HUES64 (cell line): ENCODE results near the gene PATL1. TPM values are rescaled to one million over a fixed set of nuclear protein-coding genes. Genes with fewer than 3 reads are reported as not detected.
"Not testable (repeated sequence)": the region's sequence is repeated elsewhere in the genome, so short reads cannot be mapped to it uniquely, and the experiment has no call there.

ENCODE experiments used
- H3K27ac ChIP-seq: 2 replicates; pipeline ENCODE4 v1.7.0; 2013; ENCODE audit warnings: low read depth, low read length, inconsistent platforms
- H3K27me3 ChIP-seq: 2 replicates; pipeline ENCODE4 v1.6.1; 2013; ENCODE audit warnings: mild to moderate bottlenecking, low read length; ENCODE audit not compliant: insufficient read depth
- H3K36me3 ChIP-seq: 2 replicates; pipeline ENCODE4 v1.6.1; 2013; ENCODE audit warnings: mild to moderate bottlenecking, low read length; ENCODE audit not compliant: insufficient read depth
- H3K4me1 ChIP-seq: 2 replicates; pipeline ENCODE4 v1.6.1; 2013; ENCODE audit warnings: mild to moderate bottlenecking, low read length, moderate library complexity; ENCODE audit not compliant: insufficient read depth
- H3K4me3 ChIP-seq: 2 replicates; pipeline ENCODE4 v1.5.1; 2013; ENCODE audit warnings: mild to moderate bottlenecking, low read length, moderate library complexity
- H3K9ac ChIP-seq: 2 replicates; pipeline ENCODE4 v1.6.1; 2013; ENCODE audit warnings: mild to moderate bottlenecking, low read depth, low read length
- H3K9me3 ChIP-seq: 2 replicates; pipeline ENCODE4 v1.6.1; 2013; ENCODE audit warnings: low read depth, low read length; ENCODE audit not compliant: insufficient read depth
- WGBS: fragments of 150-250, 120-280 bp; methylation state at CpG from one replicate; pipeline ENCODE4 v1.1.7; 2013; ENCODE audit warnings: missing lambda C conversion rate; 5-methylcytosine and 5-hydroxymethylcytosine counted together
- polyA plus RNA-seq, 2 experiments: library from polyadenylated mRNA; stranded (reverse); fragments of 50-300 nt; gene quantifications; one replicate each; pipeline ENCODE4 v1.2.3, GENCODE V29; 2013

The PATL1 gene
- 22.1 TPM for polyA plus RNA-seq (2013, experiment 1 of 2)
- polyA plus RNA-seq (2013, experiment 2 of 2) = 25.1 TPM

GRCh38 chr11:59668950-59669610 lies at the start of gene PATL1:
TSS of gene PATL1 (minus strand) at chr11:59669037. CDS start at chr11:59668895, 142 bp downstream.
- H3K9ac ChIP-seq = peak within 1 kb of the TSS; percentile 81
- peaks cover 11% of the 10 kb centered on the region; the same call in 1 of the 2 replicates for H3K4me1 ChIP-seq
- peak within 1 kb of the TSS; percentile 64 for H3K4me3 ChIP-seq
- H3K9me3 ChIP-seq = no peaks in the 10 kb centered on the region
- H3K27me3 ChIP-seq = no peaks in the 10 kb centered on the region
- H3K36me3 ChIP-seq = peaks cover 30% of the 10 kb centered on the region
- WGBS = under 1% methylated on average over 68 of the region's 68 CpGs
- peak within 1 kb of the TSS; percentile 82 for H3K27ac ChIP-seq

GRCh38 chr11:59716051-59716450 lies 47.2 kb upstream of the PATL1 start:
- H3K27ac ChIP-seq = no peak overlapping the region
- no peak overlapping the region for H3K9ac ChIP-seq
- H3K4me3 ChIP-seq = no peak overlapping the region
- no peaks in the 10 kb centered on the region for H3K36me3 ChIP-seq
- no peaks in the 10 kb centered on the region for H3K9me3 ChIP-seq
- WGBS = 100% methylated on average over 2 of the region's 3 CpGs
- no peaks in the 10 kb centered on the region for H3K4me1 ChIP-seq
- H3K27me3 ChIP-seq = no peaks in the 10 kb centered on the region

- H3K9ac ChIP-seq = no peak within 1 kb of the TSS
- H3K27ac ChIP-seq = no peak within 1 kb of the TSS
- H3K4me3 ChIP-seq = no peak within 1 kb of the TSS
- no peaks in the 10 kb centered on the region for H3K36me3 ChIP-seq
- no peaks in the 10 kb centered on the region for H3K27me3 ChIP-seq
- H3K4me1 ChIP-seq = no peaks in the 10 kb centered on the region
- WGBS = 95% methylated on average over 2 of the region's 2 CpGs
- H3K9me3 ChIP-seq = no peaks in the 10 kb centered on the region
These were observed 44.9 kb upstream of the PATL1 start, which contains the start of gene OR10V1 for GRCh38 chr11:59713745-59714144. TSS of gene OR10V1 (minus strand) at chr11:59713845. CDS start at chr11:59713845, 0 bp downstream.

GRCh38 chr11:59710136-59710847 lies 41.5 kb upstream of the PATL1 start:
- Histone ChIP-seq H3K36me3 (no peaks in the 10 kb centered on the region), H3K4me1 (no peaks in the 10 kb centered on the region), H3K9me3 (no peaks in the 10 kb centered on the region), H3K9ac (no peak overlapping the region), H3K27ac (no peak overlapping the region), H3K4me3 (no peak overlapping the region), H3K27me3 (no peaks in the 10 kb centered on the region)
- 89% methylated on average over 3 of the region's 3 CpGs for WGBS

- H3K36me3 ChIP-seq = no peaks in the 10 kb centered on the region
- no peak overlapping the region for H3K4me3 ChIP-seq
- H3K9ac ChIP-seq = no peak overlapping the region
- no peaks in the 10 kb centered on the region for H3K9me3 ChIP-seq
- WGBS = 65% methylated on average over 1 of the region's 1 CpG
- H3K27ac ChIP-seq = no peak overlapping the region
- no peaks in the 10 kb centered on the region for H3K27me3 ChIP-seq
- H3K4me1 ChIP-seq = no peaks in the 10 kb centered on the region
These were observed 39.7 kb upstream of the PATL1 start for GRCh38 chr11:59708537-59708936.

GRCh38 chr11:59707371-59707770 lies 38.5 kb upstream of the PATL1 start:
- WGBS = 89% methylated on average over 1 of the region's 1 CpG
- H3K9me3 ChIP-seq = no peaks in the 10 kb centered on the region
- H3K4me3 ChIP-seq = no peak overlapping the region
- no peaks in the 10 kb centered on the region for H3K27me3 ChIP-seq
- no peak overlapping the region for H3K9ac ChIP-seq
- no peaks in the 10 kb centered on the region for H3K4me1 ChIP-seq
- no peak overlapping the region for H3K27ac ChIP-seq
- H3K36me3 ChIP-seq = no peaks in the 10 kb centered on the region

GRCh38 chr11:59706518-59707285 lies 37.9 kb upstream of the PATL1 start:
- Histone ChIP-seq H3K9me3 (no peaks in the 10 kb centered on the region), H3K27ac (no peak overlapping the region), H3K36me3 (no peaks in the 10 kb centered on the region), H3K27me3 (no peaks in the 10 kb centered on the region), H3K4me3 (no peak overlapping the region), H3K9ac (no peak overlapping the region), H3K4me1 (no peaks in the 10 kb centered on the region)
- WGBS = 89% methylated on average over 4 of the region's 5 CpGs

- H3K36me3 ChIP-seq = no peaks in the 10 kb centered on the region
- H3K27me3 ChIP-seq = no peaks in the 10 kb centered on the region
- no peak overlapping the region for H3K27ac ChIP-seq
- H3K9me3 ChIP-seq = no peaks in the 10 kb centered on the region
- no peak overlapping the region for H3K9ac ChIP-seq
- 97% methylated on average over 6 of the region's 6 CpGs for WGBS
- no peaks in the 10 kb centered on the region for H3K4me1 ChIP-seq
- H3K4me3 ChIP-seq = no peak overlapping the region
These were observed 36.5 kb upstream of the PATL1 start for GRCh38 chr11:59705294-59705693.

- H3K27ac ChIP-seq, H3K36me3 ChIP-seq, H3K27me3 ChIP-seq, H3K4me3 ChIP-seq, H3K9ac ChIP-seq, H3K4me1 ChIP-seq, H3K9me3 ChIP-seq: not testable (repeated sequence)
- no CpG with 5 or more reads among the region's 1 CpG for WGBS
These were observed 34.7 kb upstream of the PATL1 start for GRCh38 chr11:59703515-59703914.

- H3K4me3 ChIP-seq, H3K4me1 ChIP-seq, H3K27ac ChIP-seq, H3K27me3 ChIP-seq, H3K36me3 ChIP-seq, H3K9me3 ChIP-seq, H3K9ac ChIP-seq: not testable (repeated sequence)
- 73% methylated on average over 3 of the region's 5 CpGs for WGBS
These were observed 31.3 kb upstream of the PATL1 start for GRCh38 chr11:59700157-59700556.

- H3K9me3 ChIP-seq = peaks cover 7% of the 10 kb centered on the region; the same call in 1 of the 2 replicates
These were observed 29.7 kb upstream of the PATL1 start for GRCh38 chr11:59698506-59698905.

More at GRCh38 chr11:59698506-59698905, 29.7 kb upstream of the PATL1 start:
- Histone ChIP-seq H3K27me3 (no peaks in the 10 kb centered on the region), H3K36me3 (no peaks in the 10 kb centered on the region), H3K4me1 (no peaks in the 10 kb centered on the region), H3K9ac (no peak overlapping the region), H3K27ac (no peak overlapping the region), H3K4me3 (no peak overlapping the region)
